Measurements from ENCODE around the gene RAD51AP1.

- TF ChIP-seq CTCF (optimal IDR thresholded peaks at IDR 0.05 in 1 of 3, IDR thresholded peaks at IDR 0.05 in 1 of 3, conservative IDR thresholded peaks at IDR 0.05 in 1 of 3; ENCODE audit: extremely low read depth in 1 of 3, insufficient read depth in 2 of 3, low read length in 3 of 3) (no peak), EZH2 (IDR thresholded peaks at IDR 0.05; ENCODE audit: low read length) (no peak)
Measured at GRCh38 chr12:4535092-4535491, 3.6 kb upstream of the RAD51AP1 start.
